ENCODE measurements around the gene AFTPH.

DNA sequence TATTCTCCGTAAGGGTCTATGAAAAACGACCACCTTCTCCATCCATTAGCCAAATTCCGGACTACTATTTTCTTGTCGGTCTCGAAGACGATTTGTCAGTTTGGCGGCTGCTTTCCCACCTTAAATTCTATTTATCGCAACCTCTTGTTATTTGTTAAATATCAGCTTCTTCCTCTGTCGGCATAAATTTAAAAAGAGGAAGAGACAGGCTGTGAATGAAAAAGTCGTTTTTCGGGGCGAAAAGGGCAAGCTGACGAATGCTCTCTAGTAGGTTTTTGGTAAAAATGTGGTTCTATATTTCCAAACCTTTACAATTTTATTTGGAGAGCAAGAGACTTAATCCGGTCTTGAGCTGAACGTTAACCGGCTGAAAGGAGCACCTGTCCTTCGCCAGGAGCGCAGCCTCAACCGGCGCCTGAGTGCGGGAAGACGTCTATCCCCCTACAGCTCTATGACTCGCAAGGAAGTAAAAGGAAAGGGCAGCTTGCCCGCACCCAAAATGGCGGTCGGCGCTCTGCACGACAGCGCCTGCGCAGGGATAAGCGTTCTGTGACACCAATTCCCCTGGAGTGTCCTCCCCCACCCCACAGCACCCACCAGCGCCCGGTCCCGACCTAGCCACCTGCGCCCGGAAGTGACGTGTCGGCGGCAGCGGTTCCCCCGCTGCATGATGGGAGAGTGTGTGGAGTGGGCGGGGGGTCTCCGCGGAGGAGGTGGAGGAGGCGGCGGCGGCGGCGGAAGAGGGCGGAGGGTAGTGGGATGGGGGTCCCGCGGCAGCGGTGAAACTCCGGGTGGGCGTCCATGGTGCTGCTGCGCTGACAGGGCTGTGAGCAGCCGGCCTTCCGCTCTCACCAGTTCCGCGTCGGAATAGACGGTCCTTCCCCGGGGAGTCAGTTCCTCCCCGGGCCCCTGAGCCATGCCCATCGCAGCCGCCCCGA lies at the start of gene AFTPH:
- TF ChIP-seq KDM1A (IDR thresholded peaks at IDR 0.05) (no peak), RAD21 (CRISPR knock-in tag; conservative IDR thresholded peaks at IDR 0.05 in 1 of 2, IDR thresholded peaks at IDR 0.05 in 1 of 2) (peak in 1 of 2 experiments; percentile 17; a peak in 1 of 4 replicates)
- TF ChIP-seq, protein P1, sequence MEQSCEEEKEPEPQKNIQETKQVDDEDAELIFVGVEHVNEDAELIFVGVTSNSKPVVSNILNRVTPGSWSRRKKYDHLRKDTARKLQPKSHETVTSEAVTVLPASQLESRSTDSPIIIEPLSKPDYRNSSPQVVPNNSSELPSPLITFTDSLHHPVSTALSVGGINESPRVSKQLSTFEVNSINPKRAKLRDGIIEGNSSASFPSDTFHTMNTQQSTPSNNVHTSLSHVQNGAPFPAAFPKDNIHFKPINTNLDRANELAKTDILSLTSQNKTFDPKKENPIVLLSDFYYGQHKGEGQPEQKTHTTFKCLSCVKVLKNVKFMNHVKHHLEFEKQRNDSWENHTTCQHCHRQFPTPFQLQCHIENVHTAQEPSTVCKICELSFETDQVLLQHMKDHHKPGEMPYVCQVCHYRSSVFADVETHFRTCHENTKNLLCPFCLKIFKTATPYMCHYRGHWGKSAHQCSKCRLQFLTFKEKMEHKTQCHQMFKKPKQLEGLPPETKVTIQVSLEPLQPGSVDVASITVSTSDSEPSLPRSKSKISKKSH (CRISPR knock-in tag; IDR thresholded peaks at IDR 0.05): no peak
- TF ChIP-seq, protein P2, sequence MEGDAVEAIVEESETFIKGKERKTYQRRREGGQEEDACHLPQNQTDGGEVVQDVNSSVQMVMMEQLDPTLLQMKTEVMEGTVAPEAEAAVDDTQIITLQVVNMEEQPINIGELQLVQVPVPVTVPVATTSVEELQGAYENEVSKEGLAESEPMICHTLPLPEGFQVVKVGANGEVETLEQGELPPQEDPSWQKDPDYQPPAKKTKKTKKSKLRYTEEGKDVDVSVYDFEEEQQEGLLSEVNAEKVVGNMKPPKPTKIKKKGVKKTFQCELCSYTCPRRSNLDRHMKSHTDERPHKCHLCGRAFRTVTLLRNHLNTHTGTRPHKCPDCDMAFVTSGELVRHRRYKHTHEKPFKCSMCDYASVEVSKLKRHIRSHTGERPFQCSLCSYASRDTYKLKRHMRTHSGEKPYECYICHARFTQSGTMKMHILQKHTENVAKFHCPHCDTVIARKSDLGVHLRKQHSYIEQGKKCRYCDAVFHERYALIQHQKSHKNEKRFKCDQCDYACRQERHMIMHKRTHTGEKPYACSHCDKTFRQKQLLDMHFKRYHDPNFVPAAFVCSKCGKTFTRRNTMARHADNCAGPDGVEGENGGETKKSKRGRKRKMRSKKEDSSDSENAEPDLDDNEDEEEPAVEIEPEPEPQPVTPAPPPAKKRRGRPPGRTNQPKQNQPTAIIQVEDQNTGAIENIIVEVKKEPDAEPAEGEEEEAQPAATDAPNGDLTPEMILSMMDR (IDR thresholded peaks at IDR 0.05 in 2 of 3, conservative IDR thresholded peaks at IDR 0.05 in 1 of 3; ENCODE audit: insufficient read depth in 2 of 3, low read depth in 1 of 3, low read length in 3 of 3): no peak

All from K562 (cell line).